ENCODE measurements around the gene CNOT6.
A peak's percentile ranks its signal among the peaks of the same experiment; 100 is the strongest.

CNOT6 gene

GRCh38 chr5:180601591-180602480, 107.7 kb downstream of the CNOT6 start:
- no peak for DNase-seq

GRCh38 chr5:180602481-180603075, 108.4 kb downstream of the CNOT6 start:
- no peak for DNase-seq

GRCh38 chr5:180603076-180603594, 109.0 kb downstream of the CNOT6 start:
- DNase-seq: no peak

- DNase-seq: no peak
Measured at GRCh38 chr5:180604271-180604670, 110.1 kb downstream of the CNOT6 start.

- peak; percentile 49 for DNase-seq
Measured at GRCh38 chr5:180605554-180606214, 111.5 kb downstream of the CNOT6 start.

- DNase-seq: no peak
Measured at GRCh38 chr5:180606215-180606785, 112.1 kb downstream of the CNOT6 start.

GRCh38 chr5:180607861-180608571, 113.8 kb downstream of the CNOT6 start:
- no peak for DNase-seq

GRCh38 chr5:180608572-180609310, 114.6 kb downstream of the CNOT6 start:
- no peak for DNase-seq

- no peak for DNase-seq
Measured at GRCh38 chr5:180609386-180609785, 115.2 kb downstream of the CNOT6 start.

GRCh38 chr5:180609817-180610550, 115.8 kb downstream of the CNOT6 start:
- DNase-seq: no peak

- no peak for DNase-seq
Measured at GRCh38 chr5:180611140-180611850, 117.1 kb downstream of the CNOT6 start.

GRCh38 chr5:180612683-180613082, 118.5 kb downstream of the CNOT6 start:
- no peak for DNase-seq

- DNase-seq: no peak
Measured at GRCh38 chr5:180613188-180613813, 119.1 kb downstream of the CNOT6 start.

- DNase-seq: no peak
Measured at GRCh38 chr5:180613814-180614188, 119.6 kb downstream of the CNOT6 start.

GRCh38 chr5:180618487-180618828, 124.3 kb downstream of the CNOT6 start:
- DNase-seq: no peak

GRCh38 chr5:180618829-180619562, 124.8 kb downstream of the CNOT6 start:
- DNase-seq: peak; percentile 63

GRCh38 chr5:180619563-180619915, 125.4 kb downstream of the CNOT6 start:
- DNase-seq: no peak

- DNase-seq: no peak
Measured at GRCh38 chr5:180620014-180620413, 125.8 kb downstream of the CNOT6 start.

GRCh38 chr5:180621311-180621710, 127.1 kb downstream of the CNOT6 start:
- no peak for DNase-seq

Data from fibroblast of skin of scalp (primary cell).